Inflammatory macrophage treated with lipopolysaccharide for 4 hours (primary cell): ENCODE data around the gene APBA3.

Experiments used
- DNase-seq: peaks from one replicate; pipeline ENCODE4 v3.0.0-alpha.2; 2020

APBA3 gene

DNA sequence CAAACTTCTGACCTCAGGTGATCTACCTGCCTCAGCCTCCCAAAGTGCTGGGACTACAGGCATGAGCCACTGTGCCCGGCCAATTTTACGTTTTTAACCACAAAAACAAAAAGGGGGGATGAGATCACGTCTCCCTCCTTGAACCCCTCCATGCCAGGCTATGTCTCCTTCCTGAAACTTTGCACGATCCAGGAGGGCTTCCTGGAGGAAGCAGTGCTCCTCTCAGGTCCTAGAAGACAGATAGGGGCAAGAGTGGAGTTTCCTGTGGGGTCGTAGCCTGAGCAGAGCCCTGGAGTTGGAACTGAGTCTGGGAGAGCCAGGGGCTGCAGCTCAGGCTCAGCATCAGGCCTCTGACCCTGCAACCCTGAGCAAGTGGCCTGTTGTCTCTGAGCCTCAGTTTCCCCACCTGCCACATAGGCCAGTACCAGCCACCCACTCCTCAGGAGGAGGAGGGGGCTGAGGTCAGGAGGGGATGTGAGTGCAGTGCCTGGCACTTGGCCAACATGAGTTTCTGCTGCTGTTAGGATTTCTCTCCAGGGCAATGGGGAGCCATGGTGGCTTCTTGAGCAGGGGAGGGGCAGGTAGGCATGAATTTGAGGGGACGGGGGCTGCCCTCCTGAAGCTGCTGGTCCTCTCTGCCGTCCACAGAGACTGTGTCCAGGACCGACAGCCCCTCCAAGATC, 16.0 kb downstream of the APBA3 start:
- DNase-seq: no peak

DNA sequence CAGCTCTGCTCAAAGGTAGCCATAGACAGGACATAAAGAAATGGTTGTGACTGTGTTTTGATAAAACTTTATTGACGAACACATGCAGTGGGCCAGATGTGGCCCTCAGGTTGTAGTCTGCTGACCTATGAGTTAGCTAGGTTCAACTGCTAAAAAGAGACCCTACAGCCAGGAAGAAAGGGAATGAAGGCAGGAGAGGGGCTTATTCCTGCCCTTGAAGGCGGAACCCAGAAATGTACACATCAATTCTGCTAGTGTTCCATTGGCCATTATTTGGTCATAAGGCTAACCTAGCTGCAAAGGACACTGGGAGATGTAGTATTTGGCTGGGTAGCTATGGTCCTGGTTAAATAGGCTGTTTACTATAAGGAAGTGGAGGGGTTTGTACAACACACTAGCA, 18.0 kb downstream of the APBA3 start:
- no peak for DNase-seq

DNA sequence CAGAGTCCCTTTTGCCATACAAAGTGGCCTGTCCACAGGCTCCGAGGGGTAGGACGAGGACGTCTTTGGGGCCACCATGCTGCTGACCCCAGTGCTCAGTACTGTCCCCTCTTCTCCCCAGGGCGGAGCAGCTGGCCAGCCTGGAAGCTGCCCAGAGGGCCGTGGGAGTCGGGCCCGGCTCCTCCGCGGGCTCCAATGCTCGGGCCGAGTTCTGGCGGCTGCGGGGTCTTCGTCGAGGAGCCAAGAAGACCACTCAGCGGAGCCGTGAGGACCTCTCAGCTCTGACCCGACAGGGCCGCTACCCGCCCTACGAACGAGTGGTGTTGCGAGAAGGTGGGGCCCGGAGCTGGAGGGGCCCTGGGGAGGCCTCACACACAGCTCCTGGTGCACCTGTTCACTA, 21.1 kb downstream of the APBA3 start:
- no peak for DNase-seq

DNA sequence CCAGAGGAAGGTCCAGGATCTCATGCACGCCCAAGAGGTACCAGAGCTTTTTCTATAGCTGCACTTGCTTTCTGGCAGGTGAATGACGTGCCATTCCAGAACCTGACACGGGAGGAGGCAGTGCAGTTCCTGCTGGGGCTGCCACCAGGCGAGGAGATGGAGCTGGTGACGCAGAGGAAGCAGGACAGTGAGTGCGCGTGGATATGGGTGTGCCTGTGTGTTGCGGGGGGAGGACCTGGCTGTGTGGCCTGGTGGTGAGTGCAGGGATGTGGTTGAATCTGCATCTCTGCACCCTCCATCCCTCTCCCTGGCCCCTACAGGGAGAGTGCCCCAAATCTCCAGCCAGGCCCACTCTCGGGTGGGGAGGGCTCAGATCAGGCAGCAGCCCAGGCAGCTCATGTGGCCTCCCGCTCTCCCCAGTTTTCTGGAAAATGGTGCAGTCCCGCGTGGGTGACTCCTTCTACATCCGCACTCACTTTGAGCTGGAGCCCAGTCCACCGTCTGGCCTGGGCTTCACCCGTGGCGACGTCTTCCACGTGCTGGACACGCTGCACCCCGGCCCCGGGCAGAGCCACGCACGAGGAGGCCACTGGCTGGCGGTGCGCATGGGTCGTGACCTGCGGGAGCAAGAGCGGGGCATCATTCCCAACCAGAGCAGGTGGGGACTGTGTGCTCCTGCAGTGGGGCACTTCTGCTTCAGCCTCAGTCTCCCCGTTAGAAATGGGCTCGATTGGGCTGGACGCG, 22.8 kb downstream of the APBA3 start:
- DNase-seq: no peak

DNA sequence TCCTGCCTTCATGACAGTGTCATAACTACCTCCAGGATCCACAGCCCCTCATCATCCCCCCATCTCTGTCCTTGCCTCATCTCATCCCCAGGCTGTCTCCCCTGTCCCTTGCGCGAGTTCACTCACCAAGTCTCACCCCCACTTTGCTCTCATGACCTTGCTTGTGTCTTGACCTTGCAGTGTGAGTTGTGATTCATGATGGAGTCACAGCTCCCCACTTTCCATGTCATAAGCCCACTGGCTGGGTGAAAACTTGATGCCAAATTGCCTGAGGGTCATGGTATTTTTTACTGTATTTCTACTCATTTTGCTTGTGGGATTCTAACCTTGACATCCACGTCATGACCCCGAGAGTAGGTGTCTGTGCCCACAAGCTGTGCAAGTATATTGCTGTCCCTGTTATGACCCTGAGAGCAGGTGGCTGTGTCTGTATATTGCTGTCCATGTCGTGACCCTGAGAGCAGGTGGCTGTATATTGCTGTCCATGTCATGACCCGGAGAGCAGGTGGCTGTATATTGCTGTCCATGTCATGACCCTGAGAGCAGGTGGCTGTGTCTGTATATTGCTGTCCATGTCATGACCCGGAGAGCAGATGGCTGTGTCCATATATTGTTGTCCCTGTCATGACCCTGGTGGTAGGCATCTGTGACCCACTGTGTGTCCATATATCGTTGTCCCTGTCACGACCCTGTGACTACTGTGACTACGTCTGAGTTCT, 23.8 kb downstream of the APBA3 start:
- DNase-seq: no peak

DNA sequence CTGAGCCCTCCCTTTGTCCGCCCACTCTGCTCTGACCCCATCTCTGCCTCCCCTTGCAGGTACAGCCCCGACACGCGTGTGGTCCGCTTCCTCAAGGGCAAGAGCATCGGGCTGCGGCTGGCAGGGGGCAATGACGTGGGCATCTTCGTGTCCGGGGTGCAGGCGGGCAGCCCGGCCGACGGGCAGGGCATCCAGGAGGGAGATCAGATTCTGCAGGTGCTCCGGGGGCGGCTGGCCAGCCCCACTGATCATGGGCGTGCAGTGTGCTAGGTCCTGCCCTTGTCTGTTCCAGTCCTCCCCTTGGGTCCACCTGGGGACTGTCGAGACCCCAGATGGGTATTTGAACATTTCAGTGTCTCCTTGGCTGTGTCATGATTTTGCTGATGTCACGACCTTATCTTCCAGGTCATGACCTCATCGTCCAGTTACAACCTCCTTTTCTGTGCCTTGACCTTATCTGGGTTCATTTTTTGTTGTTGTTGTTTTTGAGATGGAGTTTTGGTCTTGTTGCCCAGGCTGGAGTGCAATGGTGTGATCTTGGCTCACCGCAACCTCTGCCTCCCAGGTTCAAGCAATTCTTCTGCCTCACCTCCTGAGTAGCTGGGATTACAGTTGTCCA, 25.3 kb downstream of the APBA3 start:
- no peak for DNase-seq

DNA sequence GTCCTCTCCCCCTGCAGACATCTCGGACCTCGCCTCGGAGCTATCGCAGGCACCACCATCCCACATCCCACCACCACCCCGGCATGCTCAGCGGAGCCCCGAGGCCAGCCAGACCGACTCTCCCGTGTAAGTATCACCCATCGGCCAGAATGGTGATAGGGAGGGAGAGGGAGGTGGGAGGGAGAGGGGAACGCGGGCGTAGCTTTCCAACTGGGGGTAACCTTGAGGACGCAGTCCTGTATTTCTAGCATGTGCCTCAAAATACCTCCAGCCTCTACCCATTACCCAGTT, 27.2 kb downstream of the APBA3 start:
- DNase-seq: no peak

DNA sequence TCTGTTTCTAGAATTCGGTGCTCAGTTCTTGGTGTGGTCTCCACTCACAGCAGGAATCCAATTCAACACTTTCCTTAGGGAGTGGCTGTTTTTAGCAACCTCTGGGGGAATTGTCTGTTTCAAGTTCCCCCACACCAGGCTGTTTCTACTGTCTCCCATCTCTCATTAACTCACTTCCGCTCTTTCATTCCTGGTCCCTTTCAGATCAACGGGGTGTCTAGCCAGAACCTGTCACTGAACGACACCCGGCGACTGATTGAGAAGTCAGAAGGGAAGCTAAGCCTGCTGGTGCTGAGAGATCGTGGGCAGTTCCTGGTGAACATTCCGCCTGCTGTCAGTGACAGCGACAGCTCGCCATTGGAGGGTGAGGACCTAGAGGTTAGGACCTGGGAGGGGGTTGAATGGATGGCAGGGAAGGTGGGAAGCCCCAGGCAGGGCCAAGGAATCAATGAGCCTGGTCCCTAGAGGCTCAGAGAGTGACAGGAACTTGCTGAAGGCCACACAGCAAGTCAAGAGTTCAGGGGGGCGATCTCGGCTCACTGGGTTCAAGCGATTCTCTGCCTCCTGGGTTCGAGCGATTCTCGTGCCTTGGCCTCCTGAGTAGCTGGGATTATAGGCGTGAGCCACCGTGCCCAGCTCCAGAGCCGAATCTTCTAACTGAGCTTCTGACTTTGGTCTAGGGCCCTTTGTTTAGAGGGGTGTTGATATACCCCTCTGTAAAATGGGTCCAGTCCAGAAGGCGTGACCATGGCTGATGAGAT, 27.8 kb downstream of the APBA3 start:
- no peak for DNase-seq

DNA sequence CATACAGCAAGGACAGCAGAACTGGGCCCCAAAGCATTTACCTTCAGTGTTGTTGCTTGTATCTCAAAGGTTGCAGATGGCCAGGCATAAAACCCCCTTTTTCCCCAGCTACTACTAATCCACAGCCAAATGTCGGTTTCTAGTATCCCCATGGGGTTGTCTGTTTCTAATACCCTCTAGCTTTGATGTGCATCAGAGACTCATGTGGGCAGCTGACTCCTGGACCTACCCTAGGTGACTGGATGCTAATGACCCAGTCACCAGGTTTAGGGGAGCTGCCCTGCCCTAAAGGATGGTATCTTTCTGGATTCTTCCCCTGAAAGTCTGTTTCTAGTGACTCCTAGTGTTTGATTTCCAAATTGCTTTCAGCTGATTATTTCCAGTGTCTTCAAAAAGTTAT, 29.4 kb downstream of the APBA3 start:
- DNase-seq: no peak

DNA sequence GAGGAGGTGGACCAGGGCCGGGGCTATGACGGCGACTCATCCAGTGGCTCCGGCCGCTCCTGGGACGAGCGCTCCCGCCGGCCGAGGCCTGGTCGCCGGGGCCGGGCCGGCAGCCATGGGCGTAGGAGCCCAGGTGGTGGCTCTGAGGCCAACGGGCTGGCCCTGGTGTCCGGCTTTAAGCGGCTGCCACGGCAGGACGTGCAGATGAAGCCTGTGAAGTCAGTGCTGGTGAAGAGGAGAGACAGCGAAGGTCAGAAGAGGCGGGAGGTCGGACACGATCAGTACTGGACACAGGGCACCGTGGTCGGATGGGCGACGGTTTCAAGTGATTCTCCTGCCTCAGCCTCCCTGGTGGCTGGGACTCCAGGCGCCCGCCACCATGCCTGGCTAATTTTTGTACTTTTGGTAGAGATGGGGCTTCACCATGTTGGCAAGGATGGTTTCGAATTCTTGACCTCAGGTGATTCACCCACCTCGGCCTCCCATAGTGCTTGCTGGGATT, 31.0 kb downstream of the APBA3 start:
- DNase-seq: no peak

DNA sequence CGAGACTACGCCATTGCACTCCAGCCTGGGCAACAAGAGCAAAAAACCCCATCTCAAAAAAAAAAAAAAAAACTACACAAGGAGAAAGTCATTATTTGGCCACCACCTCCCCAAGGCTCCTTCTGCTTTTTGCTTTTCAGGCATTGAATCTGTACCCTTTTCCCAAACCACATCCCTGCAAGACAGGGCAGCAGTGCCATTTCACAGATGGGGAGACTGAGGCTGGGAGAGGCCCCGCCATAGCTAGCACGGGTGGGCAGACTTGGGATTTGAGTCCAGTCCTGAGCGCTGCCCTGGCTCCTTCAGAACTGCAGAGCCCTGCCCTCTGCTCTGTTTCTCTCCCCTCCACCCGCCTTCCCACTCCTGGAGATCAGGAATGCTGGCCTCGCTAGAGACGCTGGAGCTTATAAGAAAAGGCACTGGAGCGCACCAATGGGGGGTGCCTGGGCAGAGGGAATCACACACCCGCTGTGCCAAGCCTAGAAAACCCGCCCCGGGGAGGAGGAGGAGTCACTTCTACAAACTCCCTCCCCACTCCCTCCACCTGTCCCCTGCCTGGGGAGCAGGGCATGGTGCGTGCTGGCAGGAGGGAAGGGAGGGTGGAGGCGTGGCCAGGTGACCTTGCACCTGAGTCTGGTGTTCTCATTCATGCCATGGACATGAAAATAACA, 35.7 kb downstream of the APBA3 start:
- DNase-seq: no peak

DNA sequence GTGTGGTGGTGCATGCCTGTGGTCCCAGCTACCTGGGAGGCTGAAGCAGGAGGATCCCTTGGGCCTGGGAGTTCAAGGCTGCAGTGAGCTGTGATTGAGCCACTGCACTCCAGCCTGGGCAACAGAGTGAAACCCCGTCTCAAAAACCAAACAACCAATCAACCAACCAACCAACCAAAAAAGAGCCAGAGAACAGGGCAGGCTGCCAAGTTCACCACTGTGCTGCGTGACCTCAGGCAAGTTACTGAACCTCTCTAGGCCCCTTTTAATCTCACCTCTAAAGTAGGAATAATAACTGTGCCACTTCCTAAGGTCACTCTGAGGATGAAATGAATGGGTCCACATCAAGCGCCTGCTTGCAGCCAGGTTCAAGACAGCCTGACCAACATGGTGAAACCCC, 36.4 kb downstream of the APBA3 start:
- DNase-seq: no peak

DNA sequence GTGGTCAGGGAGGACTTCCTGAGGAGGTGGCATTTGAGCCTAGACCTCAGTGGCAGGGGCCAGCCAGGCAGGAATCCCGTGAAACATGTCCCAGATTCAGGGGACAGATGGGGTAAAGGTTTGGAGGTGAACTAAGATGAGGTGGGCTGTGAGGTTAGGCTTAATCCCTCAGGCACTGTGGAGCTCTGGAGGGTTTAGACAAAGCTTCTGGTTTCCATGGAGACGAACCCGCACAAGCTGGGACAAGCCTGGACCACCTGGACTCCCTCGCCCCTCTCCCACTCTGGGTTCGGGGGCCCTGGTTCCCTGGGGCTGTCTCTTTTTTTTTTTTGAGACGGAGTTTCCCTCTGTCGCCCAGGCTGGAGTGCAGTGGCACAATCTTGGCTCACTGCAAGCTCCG, 37.6 kb downstream of the APBA3 start:
- DNase-seq: no peak

DNA sequence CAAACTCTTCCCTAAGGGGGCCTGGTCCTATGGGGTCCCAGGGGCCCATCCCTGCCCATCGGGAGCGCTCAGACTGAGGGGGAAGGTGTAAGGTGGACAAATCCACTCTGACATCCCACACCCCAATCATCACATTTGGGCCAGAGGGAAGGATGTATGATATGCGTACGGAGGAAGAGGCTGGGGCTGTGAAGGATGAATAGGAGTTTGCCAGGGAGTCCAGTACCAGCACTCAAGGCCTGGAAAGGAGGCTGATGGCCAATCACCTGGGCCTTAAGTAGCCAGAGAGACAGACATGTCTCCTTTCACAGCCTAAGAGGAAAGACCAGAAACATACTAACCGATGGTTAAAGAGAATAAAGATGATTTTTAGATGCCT, 38.4 kb downstream of the APBA3 start:
- no peak for DNase-seq

DNA sequence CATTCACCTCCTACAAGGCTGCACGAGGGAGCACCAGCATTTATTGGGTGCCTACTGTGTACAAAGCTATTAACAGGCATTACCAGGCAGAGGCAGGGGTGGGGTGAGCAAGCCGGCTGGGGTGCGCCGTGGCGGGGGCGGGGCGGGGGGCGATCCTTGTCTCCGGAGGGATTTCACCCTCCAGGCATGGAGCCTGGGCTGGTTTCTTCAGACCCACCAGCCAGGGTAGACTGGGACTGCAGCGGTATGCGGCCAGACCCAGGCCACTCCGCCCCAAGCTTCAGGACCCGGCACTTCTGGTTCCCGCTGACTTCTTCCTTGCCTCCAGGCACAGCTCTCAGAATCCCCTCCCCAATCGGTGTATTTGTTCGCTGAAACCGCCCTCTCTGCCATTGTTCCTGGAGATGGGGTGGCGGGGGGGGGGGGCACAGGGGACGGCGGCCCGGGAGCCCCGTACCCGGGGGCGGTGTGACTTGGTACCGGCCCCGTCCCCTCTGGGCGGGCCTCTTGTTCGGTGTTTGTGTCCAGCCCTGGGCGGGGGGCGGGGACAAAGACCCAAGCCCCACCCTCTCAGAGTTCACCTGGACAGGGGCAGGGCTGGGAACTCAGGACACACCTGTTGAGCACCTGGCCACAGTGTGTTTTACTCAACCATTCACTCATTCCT, 38.9 kb downstream of the APBA3 start:
- no peak for DNase-seq

DNA sequence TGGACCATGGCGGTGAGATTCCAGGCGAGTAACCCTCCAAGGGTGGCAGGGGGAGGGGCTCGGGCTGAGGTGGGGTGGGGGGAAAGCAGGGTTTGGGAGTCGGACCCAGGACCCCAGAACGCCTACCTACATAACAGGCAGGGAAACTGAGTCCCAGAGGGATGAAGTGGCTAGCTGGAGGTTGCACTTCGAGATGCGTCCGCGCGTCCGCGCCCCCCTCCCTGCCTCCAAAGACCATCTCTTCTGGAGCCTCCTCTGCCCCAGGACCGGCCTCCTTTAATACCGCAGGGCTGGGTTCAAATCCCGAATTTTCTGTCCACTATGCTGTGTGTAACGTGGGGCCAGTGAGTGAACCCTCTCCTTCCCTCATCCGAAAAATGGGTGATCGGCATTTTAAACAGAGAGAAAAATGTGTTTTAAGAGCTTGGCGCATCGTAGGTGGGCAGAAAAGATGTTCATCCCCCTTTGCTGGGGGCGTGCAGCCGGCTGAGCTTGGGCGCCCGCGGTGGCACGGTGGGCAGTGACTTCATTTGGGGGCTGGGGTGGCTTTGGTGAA, 39.5 kb downstream of the APBA3 start:
- no peak for DNase-seq

DNA sequence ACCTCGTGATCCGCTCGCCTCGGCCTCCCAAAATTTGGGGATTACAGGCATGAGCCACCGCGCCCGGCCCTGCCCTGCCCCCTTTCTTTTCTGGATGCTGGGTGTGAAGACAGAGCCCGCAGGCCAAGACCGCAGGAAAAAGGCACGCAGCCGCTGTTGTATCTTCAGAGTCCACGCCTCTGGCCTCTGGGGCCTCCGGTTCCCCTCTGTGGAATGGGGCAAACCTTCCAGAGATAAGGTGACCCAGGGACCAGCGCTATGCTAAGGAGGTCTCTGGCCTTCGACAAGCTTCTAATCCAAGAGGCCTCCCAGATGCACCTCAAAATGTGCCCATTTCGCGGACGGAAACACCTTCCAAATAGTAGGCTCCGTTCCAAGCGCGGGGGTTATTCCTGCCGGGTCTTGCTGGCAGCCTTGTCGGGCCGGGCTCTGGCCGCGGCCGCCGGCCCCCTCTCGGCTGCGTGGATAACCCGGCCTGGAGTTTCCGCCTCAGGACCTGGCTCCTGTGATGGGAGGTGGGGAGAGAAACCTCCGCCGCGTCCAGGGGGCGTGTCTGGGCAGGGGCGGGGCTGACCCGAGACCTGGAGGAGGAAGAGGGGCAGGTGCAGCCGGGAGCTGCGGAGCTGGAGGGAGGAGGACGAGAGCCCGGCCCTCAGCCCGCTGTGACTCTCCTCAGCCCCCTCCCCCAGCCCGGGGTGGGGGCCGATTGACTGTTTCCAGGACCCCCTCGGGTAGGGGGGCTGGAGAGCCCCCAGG, 40.2 kb downstream of the APBA3 start:
- DNase-seq: peak; percentile 75

DNA sequence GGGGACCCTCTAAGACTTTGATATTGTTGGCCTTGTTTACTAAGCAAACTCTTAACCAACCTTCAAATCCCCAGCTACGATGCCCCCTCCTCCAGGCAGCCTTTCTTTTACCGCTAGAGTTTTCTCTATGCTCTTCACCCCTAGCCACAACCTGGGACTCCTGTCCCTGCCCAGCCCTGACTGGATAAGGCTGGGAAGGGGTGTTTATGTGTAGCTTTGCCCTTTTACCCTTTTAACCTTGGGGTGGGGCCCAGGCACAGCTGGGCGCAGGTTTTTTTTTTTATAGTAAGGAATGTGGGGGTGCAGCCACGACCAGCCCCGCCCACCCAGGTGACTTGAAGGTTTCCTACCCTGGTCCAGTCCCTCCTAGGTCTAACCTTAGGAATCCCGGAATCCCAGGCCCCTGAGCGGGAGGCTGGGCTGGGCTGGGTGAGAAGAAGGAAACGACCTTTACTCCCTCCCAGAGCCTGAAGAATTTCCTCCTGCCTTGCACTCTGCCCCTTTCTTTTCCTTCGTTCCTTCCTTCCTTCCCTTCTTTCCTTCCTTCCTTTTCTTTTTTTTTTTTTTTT, 41.1 kb downstream of the APBA3 start:
- DNase-seq: no peak

DNA sequence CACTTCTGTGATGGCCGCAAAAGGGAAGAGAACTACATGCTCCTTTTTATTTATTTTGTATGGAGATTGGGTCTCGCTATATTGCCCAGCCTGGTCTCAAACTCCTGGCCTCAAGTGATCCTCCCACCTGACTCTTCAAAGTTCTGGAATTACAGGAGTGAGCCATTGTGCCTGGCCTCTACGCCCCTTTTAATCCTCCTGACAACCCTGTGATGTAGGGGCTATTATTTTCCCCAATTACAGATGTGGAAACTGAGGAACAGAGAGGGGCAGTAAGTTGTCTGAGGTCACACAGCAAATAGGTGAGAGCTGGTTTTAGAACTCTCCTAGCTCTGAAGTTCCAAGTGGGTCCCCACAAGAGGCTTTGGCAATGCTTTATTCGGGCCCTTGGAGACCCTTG, 41.6 kb downstream of the APBA3 start:
- DNase-seq: no peak

DNA sequence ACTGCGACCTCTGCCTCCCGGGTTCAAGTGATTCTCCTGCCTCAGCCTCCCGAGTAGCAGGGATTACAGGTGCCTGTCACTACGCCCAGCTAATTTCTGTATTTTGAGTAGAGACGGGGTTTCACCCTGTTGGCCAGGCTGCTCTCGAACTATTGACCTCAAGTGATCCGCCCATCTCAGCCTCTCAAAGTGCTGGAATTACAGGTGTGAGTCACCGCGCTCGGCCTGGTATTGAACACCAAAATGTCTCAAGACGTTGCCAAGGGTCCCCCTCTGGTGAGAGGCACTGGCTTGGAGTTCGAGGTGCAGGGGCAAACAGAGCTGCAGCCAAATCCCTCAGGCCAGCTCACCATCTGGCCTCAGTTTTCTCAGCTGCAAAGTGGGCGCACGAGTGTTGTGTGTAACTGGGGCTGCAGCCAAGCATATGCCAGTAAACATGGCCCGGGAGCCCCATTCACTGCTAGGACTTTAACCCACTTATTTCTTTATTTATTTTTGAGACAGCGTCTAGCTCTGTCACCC, 45.3 kb downstream of the APBA3 start:
- DNase-seq: no peak
